HG03460 (cell line): ENCODE measurements around the gene TEX13B.
"Not testable (repeated sequence)": the region's sequence is repeated elsewhere in the genome, so short reads cannot be mapped to it uniquely, and the experiment has no call there.

Experiments used
- ATAC-seq: cut with Tn5 transposase; IDR thresholded peaks from one replicate; pipeline ENCODE4 v1.9.1; 2021; ENCODE audit not compliant: unreplicated experiment

TEX13B gene, protein sequence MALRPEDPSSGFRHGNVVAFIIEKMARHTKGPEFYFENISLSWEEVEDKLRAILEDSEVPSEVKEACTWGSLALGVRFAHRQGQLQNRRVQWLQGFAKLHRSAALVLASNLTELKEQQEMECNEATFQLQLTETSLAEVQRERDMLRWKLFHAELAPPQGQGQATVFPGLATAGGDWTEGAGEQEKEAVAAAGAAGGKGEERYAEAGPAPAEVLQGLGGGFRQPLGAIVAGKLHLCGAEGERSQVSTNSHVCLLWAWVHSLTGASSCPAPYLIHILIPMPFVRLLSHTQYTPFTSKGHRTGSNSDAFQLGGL

GRCh38 chrX:107982356-107982755, at the start of gene TEX13B:
TSS of gene TEX13B (minus strand) at chrX:107982370. CDS start at chrX:107982127, 243 bp downstream.
- no peak for ATAC-seq

DNA sequence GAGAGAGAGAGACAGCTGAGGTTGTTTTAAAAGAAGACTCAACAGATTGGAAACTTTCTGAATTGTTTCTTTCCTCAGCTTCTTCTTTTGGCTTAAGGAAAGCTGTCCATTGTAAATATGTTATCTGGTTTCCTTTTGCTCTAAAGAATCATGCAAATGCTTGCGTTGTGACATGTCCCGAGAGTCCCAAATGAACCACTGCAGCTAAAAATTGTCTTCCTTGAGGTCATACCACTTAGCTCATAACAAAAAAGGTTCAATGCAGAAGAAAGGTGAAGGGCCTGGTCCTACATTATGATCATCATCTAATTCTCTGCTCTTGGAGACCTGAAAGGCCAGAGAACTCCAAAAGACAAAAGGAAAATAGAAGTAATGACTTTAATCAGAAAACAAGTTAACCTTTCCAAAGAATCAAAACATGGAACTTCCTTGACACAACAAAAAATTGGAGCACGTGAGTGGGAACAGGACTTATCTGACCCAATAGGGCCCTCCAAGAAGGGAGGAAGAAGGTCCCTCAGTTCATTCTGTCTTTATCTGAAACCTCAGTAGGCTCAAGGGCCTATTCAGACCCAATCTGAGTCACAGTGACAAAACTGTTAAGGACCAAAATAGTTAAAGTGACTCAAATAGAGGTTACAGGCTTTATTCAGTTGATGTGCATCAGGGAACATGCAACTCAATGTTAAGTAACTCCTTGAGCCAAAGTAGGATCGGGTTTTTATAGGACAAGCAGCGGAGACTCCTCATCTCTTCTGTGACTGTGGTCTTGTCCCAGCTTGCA, 48.0 kb upstream of the TEX13B start:
- ATAC-seq = no peak

DNA sequence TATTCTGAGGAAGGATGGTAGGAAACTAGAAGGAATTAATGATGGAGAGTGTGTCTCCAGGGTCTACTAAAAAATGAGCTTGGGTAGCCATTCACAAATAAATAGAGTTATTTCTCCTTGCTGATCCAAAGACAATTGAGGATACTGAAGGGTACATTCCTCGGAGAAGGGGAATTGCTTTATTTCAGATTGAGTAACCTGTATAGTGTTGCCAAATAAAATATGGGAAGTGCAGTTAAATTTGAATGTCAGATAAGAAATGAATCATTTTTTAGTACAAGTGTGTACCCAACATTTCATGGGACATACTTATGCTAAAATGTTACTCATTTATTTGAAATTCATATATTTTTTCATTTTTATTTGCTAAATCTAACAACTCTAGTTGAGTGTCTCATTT, 46.7 kb upstream of the TEX13B start:
- ATAC-seq = no peak

GRCh38 chrX:108025954-108026600, 43.9 kb upstream of the TEX13B start:
- ATAC-seq = no peak

DNA sequence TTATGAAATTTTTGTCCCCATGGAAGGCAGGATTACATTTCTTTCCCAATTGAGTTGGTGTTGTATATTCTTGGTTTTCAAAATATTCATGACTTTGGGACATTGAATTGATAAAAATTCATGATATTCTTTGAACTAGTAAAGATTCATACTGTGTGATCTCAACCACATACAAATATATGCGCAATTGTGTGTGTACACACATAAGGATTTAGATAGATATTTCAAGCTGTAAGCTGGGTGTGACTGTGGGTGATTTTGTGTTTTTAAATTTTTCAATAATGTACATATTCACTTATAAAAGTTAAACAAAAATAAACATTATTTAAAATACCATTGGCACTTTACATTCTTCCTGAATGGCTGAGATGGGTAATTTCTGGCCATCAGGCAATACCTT, 43.2 kb upstream of the TEX13B start:
- no peak for ATAC-seq

GRCh38 chrX:108022491-108023089, 40.4 kb upstream of the TEX13B start:
- ATAC-seq = no peak

DNA sequence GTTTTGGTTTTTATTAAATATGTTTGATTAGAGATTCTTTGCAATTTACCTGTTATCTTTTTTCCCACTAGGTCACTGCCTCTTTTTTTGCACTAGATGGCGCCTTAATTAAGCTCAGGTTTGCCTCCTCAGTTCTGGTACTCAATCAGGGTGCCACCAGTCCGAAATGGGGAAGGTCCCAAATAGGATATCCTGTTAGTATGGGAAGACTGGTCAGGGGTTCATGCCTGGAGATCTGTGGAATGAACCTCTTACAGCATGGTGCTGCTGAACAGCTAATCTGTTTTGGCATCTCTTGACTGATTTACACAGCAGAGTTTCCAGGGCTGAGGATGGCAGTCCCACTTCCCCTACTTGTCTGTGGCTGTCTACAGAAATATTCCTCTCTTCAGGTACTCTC, 38.5 kb upstream of the TEX13B start:
- no peak for ATAC-seq

DNA sequence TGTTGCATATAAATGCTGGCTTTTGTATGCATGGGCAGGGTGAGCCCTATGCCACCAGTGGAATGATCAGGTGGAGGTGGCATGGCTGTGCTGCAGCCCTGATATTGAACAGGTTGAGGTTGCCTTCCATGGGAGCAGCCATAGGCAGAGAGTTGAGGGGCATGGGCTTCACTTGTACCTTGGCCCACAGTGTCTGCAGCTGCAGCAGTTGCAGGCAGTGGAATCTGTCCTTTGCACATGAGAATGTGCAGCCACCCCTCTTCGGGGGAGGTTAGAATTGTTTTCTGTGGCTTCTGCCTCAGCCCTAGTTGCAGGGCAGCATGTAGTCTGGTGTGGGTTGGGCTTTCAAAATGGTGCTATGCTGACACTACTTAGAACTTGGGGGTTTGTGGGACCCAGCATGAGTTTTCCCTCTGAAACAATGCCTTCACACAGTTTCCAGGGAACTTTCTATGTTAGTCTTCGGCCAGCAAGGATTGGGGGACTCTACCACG, 37.3 kb upstream of the TEX13B start:
- ATAC-seq = no peak

GRCh38 chrX:108018656-108019381, 36.6 kb upstream of the TEX13B start:
- no peak for ATAC-seq

- ATAC-seq = peak; percentile 71
Observed at GRCh38 chrX:108001218-108001814, 19.1 kb upstream of the TEX13B start.

DNA sequence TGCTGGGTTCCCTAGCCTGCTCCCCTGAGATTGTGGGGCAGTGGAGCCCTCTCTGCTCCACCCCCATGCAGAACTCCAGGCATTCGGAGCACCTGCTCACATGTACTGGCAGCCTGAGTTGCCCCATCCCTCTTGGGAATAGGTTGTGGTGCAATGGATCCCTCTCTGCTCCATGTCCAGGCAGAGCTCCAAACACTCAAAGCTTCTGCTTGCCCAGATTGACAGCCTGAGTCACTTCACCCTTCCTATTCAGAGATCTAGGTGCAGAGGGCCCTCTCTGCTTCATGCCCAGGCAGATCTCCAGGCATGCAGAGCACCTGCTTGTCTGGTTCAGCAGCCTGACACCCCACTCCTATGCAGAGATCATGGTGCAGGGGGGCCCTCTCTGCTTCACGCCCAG, 18.6 kb upstream of the TEX13B start:
- peak; percentile 23 for ATAC-seq

DNA sequence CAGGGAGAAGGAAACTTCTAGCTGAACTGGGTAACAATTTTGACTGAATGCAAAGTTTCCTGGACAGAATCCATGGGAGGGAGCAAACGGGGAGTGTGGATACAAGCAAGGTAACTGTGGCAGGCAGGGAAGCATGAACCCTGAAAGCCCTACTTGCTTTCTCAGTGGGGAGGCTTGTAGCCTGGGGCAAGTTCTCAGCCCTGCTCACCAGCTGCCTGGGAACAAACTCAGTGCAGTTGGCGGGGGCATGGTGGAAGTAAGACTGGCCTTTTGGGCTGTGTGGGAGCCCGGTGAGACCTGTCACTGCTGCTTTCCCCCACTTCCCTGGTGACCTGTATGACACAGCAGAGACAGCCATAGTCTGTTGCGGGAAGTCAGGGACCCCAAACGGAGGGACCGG, 14.0 kb upstream of the TEX13B start:
- no peak for ATAC-seq

DNA sequence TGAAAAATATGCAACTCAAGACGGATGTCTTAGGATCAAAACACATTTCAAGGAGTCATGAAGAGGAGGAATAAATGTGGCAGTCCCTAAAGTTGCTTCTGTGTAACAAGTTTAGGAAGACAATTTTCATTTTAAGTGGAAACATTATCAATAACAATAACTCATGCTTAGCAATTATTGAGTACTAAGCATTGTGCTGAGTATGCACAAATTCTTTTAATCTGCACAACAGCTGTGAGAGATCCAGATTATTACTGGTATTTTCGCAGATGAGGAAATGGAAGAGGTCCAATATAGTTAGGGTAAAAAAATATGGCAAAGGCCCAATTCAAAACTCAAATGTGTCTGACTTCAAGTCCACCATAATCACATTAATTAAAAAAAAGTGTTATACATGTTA, 2.9 kb upstream of the TEX13B start:
- no peak for ATAC-seq

DNA sequence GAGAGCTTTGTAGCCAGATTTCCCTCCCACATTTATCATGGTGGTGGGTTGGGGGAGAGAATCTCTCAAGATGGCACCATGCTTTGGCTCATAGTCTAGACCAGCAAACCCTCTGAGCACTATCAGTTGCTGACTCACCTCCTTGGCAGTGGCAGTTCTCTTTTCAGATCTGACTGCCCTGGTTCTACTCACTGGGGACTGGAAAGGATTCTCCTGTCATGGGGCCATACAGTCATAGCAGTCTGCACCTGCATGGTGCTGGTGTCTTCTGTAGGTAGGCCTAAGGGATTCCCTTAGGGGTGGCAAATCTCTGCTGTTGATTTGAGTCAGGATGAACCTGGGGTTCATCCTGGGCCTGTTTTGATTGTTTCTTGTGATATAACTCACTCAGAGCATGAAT, 2.6 kb downstream of the TEX13B start:
- ATAC-seq = no peak

- no peak for ATAC-seq
Observed at GRCh38 chrX:107978707-107979307, 3.4 kb downstream of the TEX13B start.

- no peak for ATAC-seq
Observed at GRCh38 chrX:107978071-107978470, 4.1 kb downstream of the TEX13B start.

- no peak for ATAC-seq
Observed at GRCh38 chrX:107971636-107972035, 10.5 kb downstream of the TEX13B start.

GRCh38 chrX:107970073-107970472, 12.1 kb downstream of the TEX13B start:
- ATAC-seq = no peak

GRCh38 chrX:107968623-107969022, 13.5 kb downstream of the TEX13B start:
- peak; percentile 98 for ATAC-seq

DNA sequence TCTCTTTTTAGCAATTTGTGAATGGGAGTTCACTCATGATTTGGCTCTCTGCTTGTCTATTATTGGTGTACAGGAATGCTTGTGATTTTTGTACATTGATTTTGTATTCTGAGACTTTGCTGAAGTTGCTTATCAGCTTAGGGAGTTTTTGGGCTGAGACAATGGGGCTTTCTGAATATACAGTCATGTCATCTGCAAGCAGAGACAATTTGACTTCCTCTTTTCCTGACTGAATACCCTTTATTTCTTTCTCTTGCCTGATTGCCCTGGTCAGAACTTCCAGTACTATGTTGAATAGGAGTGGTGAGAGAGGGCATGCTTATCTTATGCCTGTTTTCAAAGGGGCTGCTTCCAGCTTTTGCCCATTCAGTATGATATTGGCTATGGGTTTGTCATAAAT, 26.8 kb downstream of the TEX13B start:
- not testable (repeated sequence) for ATAC-seq
